CD4-positive, CD25-positive, alpha-beta regulatory T cell (primary cell): ENCODE results near the gene GAB3. TPM values are rescaled to one million over a fixed set of nuclear protein-coding genes. Genes with fewer than 3 reads are reported as not detected.

Source experiments
- ATAC-seq, 2 donors: fragments of 150-1000 bp; cut with Tn5 transposase; one replicate each; pipeline ENCODE4 v1.10.0; 2021; ENCODE audit warnings: low read depth in 2 of 2, moderate number of reproducible peaks in 2 of 2, moderate library complexity in 1 of 2
- DNase-seq, 3 donors: peaks; one replicate each; pipeline versions ENCODE4 v3.0.0 to v3.0.0-alpha.2; 2012 to 2022; ENCODE audit warnings: mixed read lengths in 1 of 3
- H3K27ac ChIP-seq: one replicate; pipeline ENCODE4 v1.7.0; 2013; ENCODE audit warnings: mild to moderate bottlenecking, low read length; ENCODE audit not compliant: insufficient read depth, poor library complexity, severe bottlenecking
- H3K27me3 ChIP-seq: one replicate; pipeline ENCODE4 v1.7.0; 2013; ENCODE audit warnings: low read length; ENCODE audit not compliant: control insufficient read depth, insufficient read depth
- H3K36me3 ChIP-seq: one replicate; pipeline ENCODE4 v1.7.0; 2013; ENCODE audit warnings: mild to moderate bottlenecking, low read length, moderate library complexity; ENCODE audit not compliant: control insufficient read depth, insufficient read depth
- H3K4me1 ChIP-seq: 2 replicates; pipeline ENCODE4 v1.7.0; 2013; ENCODE audit warnings: mild to moderate bottlenecking, low read length; ENCODE audit not compliant: insufficient read depth, control insufficient read depth, poor library complexity, severe bottlenecking
- H3K4me3 ChIP-seq: one replicate; pipeline ENCODE4 v1.7.0; 2013; ENCODE audit warnings: low read depth, mild to moderate bottlenecking, low read length, moderate library complexity
- H3K9me3 ChIP-seq, 2 experiments: 1 replicate in 1 of 2; 2 replicates in 1 of 2; pipeline ENCODE4 v1.7.0; 2013; ENCODE audit warnings: low read length in 2 of 2, mild to moderate bottlenecking in 1 of 2, moderate library complexity in 1 of 2; ENCODE audit not compliant: control insufficient read depth in 2 of 2
- H3K27ac Mint-ChIP-seq, 3 donors: one replicate each; pipeline ENCODE4 v1.8.0; 2020 to 2022; ENCODE audit warnings: mild to moderate bottlenecking in 3 of 3, mixed read lengths in 3 of 3, moderate library complexity in 2 of 3
- H3K27me3 Mint-ChIP-seq: one replicate; pipeline ENCODE4 v1.8.0; 2022; ENCODE audit warnings: mild to moderate bottlenecking, mixed read lengths
- H3K36me3 Mint-ChIP-seq: one replicate; pipeline ENCODE4 v1.8.0; 2020; ENCODE audit warnings: mixed read lengths
- H3K4me1 Mint-ChIP-seq, 4 donors: one replicate each; pipeline ENCODE4 v1.8.0; 2020 to 2022; ENCODE audit warnings: mixed read lengths in 4 of 4, mild to moderate bottlenecking in 1 of 4
- H3K4me3 Mint-ChIP-seq, 4 donors: one replicate each; pipeline ENCODE4 v1.8.0; 2020 to 2022; ENCODE audit warnings: mild to moderate bottlenecking in 4 of 4, mixed read lengths in 4 of 4, moderate library complexity in 3 of 4
- H3K9me3 Mint-ChIP-seq, 7 donors: one replicate each; pipeline ENCODE4 v1.8.0; 2020 to 2022; ENCODE audit warnings: mixed read lengths in 7 of 7, mild to moderate bottlenecking in 3 of 7, moderate library complexity in 2 of 7
- polyA plus RNA-seq, 4 donors: library from polyadenylated mRNA; unstranded; fragments of 300-500 nt; fragmentation: Illumina TruSeq; gene quantifications; one replicate each; pipeline ENCODE4 v1.2.3, GENCODE V29; 2021
- total RNA-seq: library from RNA; stranded (reverse); gene quantifications from one replicate; pipeline ENCODE4 v1.2.3, GENCODE V29; 2022

GAB3 gene
- total and polyA plus RNA-seq, 5 donors from 2014 or later = 0.07 to 6.0 (median 0.82) TPM

GRCh38 chrX:154762537-154763296 lies 11.8 kb upstream of the GAB3 start, which contains the start of gene DKC1:
TSS of gene DKC1 (plus strand) at chrX:154762864. CDS start at chrX:154762966, 102 bp downstream.
- ATAC-seq (peak; percentile 89), DNase-seq (peak; percentile 93 to 96 (median 94))
- Histone ChIP-seq H3K27ac (peak within 1 kb of the TSS; percentile 81), H3K4me1 (peaks cover 17% of the 10 kb centered on the region), H3K9me3 (no peaks in the 10 kb centered on the region), H3K4me3 (peak within 1 kb of the TSS; percentile 89), H3K27me3 (no peaks in the 10 kb centered on the region), H3K36me3 (peaks cover 28% of the 10 kb centered on the region)
- H3K9me3 Mint-ChIP-seq = peaks cover 0 to 2% (median 0%) of the 10 kb centered on the region in 7 donors
- H3K27ac Mint-ChIP-seq = peak within 1 kb of the TSS; percentile 7 to 87 (median 81)
- no peaks in the 10 kb centered on the region for H3K27me3 Mint-ChIP-seq
- peaks cover 3% of the 10 kb centered on the region for H3K36me3 Mint-ChIP-seq
- H3K4me1 Mint-ChIP-seq = peaks cover 3 to 26% (median 14%) of the 10 kb centered on the region in 4 donors
- H3K4me3 Mint-ChIP-seq = peak within 1 kb of the TSS; percentile 90 to 98 (median 94)

GRCh38 chrX:154761977-154762536 lies 11.2 kb upstream of the GAB3 start:
- Histone ChIP-seq H3K4me1 (peaks cover 17% of the 10 kb centered on the region), H3K4me3 (peak overlapping the region; percentile 89), H3K9me3 (no peaks in the 10 kb centered on the region), H3K36me3 (peaks cover 22% of the 10 kb centered on the region), H3K27ac (peak overlapping the region; percentile 81), H3K27me3 (no peaks in the 10 kb centered on the region)
- H3K27ac Mint-ChIP-seq = peak overlapping the region; percentile 7 to 87 (median 57)
- DNase-seq (no peak), ATAC-seq (no peak)
- peaks cover 3% of the 10 kb centered on the region for H3K36me3 Mint-ChIP-seq
- no peaks in the 10 kb centered on the region for H3K27me3 Mint-ChIP-seq
- peak overlapping the region; percentile 90 to 98 (median 94) for H3K4me3 Mint-ChIP-seq
- peaks cover 0 to 2% (median 0%) of the 10 kb centered on the region in 7 donors for H3K9me3 Mint-ChIP-seq
- H3K4me1 Mint-ChIP-seq = peaks cover 3 to 26% (median 14%) of the 10 kb centered on the region in 4 donors

- H3K36me3 ChIP-seq = no peaks in the 10 kb centered on the region
- Mint-ChIP-seq H3K9me3 (no peaks in the 10 kb centered on the region), H3K27ac (no peak overlapping the region), H3K4me3 (peak overlapping the region in 1 of 4 donors; percentile 36), H3K36me3 (no peaks in the 10 kb centered on the region), H3K27me3 (no peaks in the 10 kb centered on the region), H3K4me1 (peaks cover 0 to 15% (median 6%) of the 10 kb centered on the region in 4 donors)
- no peak for DNase-seq
- no peak overlapping the region for H3K27ac ChIP-seq
- H3K9me3 ChIP-seq = no peaks in the 10 kb centered on the region
- no peaks in the 10 kb centered on the region for H3K27me3 ChIP-seq
- H3K4me1 ChIP-seq = peaks cover 15% of the 10 kb centered on the region
- no peak for ATAC-seq
- no peak overlapping the region for H3K4me3 ChIP-seq
These were observed 7.8 kb upstream of the GAB3 start for GRCh38 chrX:154758696-154759095.

- H3K27me3 Mint-ChIP-seq = peaks cover 5% of the 10 kb centered on the region
- H3K36me3 ChIP-seq = no peaks in the 10 kb centered on the region
- no peaks in the 10 kb centered on the region for H3K27me3 ChIP-seq
- H3K27ac Mint-ChIP-seq = peak overlapping the region in 1 of 3 donors; percentile 49
- H3K27ac ChIP-seq = no peak overlapping the region
- no peak for DNase-seq
- peaks cover 9% of the 10 kb centered on the region for H3K4me1 ChIP-seq
- H3K4me1 Mint-ChIP-seq = peaks cover 6 to 17% (median 13%) of the 10 kb centered on the region in 4 donors
- peak overlapping the region; percentile 14 to 90 (median 84) for H3K4me3 Mint-ChIP-seq
- H3K9me3 ChIP-seq = no peaks in the 10 kb centered on the region
- H3K4me3 ChIP-seq = peak overlapping the region; percentile 44
- no peaks in the 10 kb centered on the region for H3K9me3 Mint-ChIP-seq
- ATAC-seq = no peak
- H3K36me3 Mint-ChIP-seq = no peaks in the 10 kb centered on the region
These were observed 893 bp upstream of the GAB3 start for GRCh38 chrX:154751669-154752271.

GRCh38 chrX:154751203-154751668 lies 359 bp upstream of the GAB3 start:
- H3K4me3 Mint-ChIP-seq = peak overlapping the region; percentile 14 to 90 (median 84)
- Histone ChIP-seq H3K27ac (no peak overlapping the region), H3K27me3 (no peaks in the 10 kb centered on the region), H3K9me3 (no peaks in the 10 kb centered on the region), H3K4me3 (peak overlapping the region; percentile 44), H3K4me1 (peaks cover 9% of the 10 kb centered on the region), H3K36me3 (no peaks in the 10 kb centered on the region)
- peaks cover 6 to 17% (median 13%) of the 10 kb centered on the region in 4 donors for H3K4me1 Mint-ChIP-seq
- DNase-seq = peak in 1 of 3 donors; percentile 10
- no peaks in the 10 kb centered on the region for H3K9me3 Mint-ChIP-seq
- no peaks in the 10 kb centered on the region for H3K36me3 Mint-ChIP-seq
- peak; percentile 19 to 27 for ATAC-seq
- peaks cover 5% of the 10 kb centered on the region for H3K27me3 Mint-ChIP-seq
- peak overlapping the region in 1 of 3 donors; percentile 8 for H3K27ac Mint-ChIP-seq

GRCh38 chrX:154749856-154750255 lies 1.0 kb downstream of the GAB3 start:
- Histone ChIP-seq H3K9me3 (no peaks in the 10 kb centered on the region), H3K27ac (no peak overlapping the region), H3K4me3 (peak overlapping the region; percentile 76), H3K36me3 (no peaks in the 10 kb centered on the region), H3K27me3 (no peaks in the 10 kb centered on the region), H3K4me1 (peaks cover 9% of the 10 kb centered on the region)
- Mint-ChIP-seq H3K4me3 (peak overlapping the region; percentile 18 to 78 (median 74)), H3K27ac (no peak overlapping the region), H3K27me3 (peaks cover 5% of the 10 kb centered on the region), H3K36me3 (no peaks in the 10 kb centered on the region), H3K9me3 (no peaks in the 10 kb centered on the region), H3K4me1 (peaks cover 6 to 17% (median 13%) of the 10 kb centered on the region in 4 donors)
- ATAC-seq (no peak), DNase-seq (no peak)

- Mint-ChIP-seq H3K27ac (peak overlapping the region in 1 of 3 donors; percentile 47), H3K4me1 (peaks cover 6 to 17% (median 13%) of the 10 kb centered on the region in 4 donors)
- H3K27ac ChIP-seq = no peak overlapping the region
These were observed 2.1 kb downstream of the GAB3 start for GRCh38 chrX:154748712-154749339.

More at GRCh38 chrX:154748712-154749339, 2.1 kb downstream of the GAB3 start:
- Histone ChIP-seq H3K4me1 (peaks cover 9% of the 10 kb centered on the region), H3K4me3 (no peak overlapping the region), H3K36me3 (no peaks in the 10 kb centered on the region), H3K27me3 (no peaks in the 10 kb centered on the region), H3K9me3 (no peaks in the 10 kb centered on the region)
- Mint-ChIP-seq H3K36me3 (no peaks in the 10 kb centered on the region), H3K4me3 (peak overlapping the region; percentile 12 to 74 (median 31)), H3K27me3 (peaks cover 5% of the 10 kb centered on the region), H3K9me3 (peaks cover 0 to 1% (median 0%) of the 10 kb centered on the region in 7 donors)
- DNase-seq (peak; percentile 17 to 66 (median 60)), ATAC-seq (peak; percentile 61 to 63)
